NB4 (cell line): ENCODE results near the gene D2HGDH.
"Not testable (repeated sequence)": the region's sequence is repeated elsewhere in the genome, so short reads cannot be mapped to it uniquely, and the experiment has no call there.

Experiments
- DNase-seq: peaks from one replicate; pipeline ENCODE4 v3.0.0; 2010; ENCODE audit warnings: low read depth
- H3K4me3 ChIP-seq: one replicate; pipeline ENCODE4 v1.5.1; 2011; ENCODE audit warnings: mild to moderate bottlenecking, low read depth, low read length, moderate library complexity
- CTCF ChIP-seq: IDR thresholded peaks from one replicate; pipeline ENCODE4 v1.5.1; 2012; ENCODE audit warnings: low read depth, low read length
- MYC ChIP-seq: IDR thresholded peaks from 2 replicates; pipeline ENCODE4 v1.6.1; 2011; ENCODE audit warnings: low read depth, low read length
- POLR2A ChIP-seq: IDR thresholded peaks from 2 replicates; pipeline ENCODE4 v1.6.1; 2011; ENCODE audit warnings: mild to moderate bottlenecking; ENCODE audit not compliant: insufficient read length; ENCODE audit errors: extremely low read depth
- TF ChIP-seq, protein P1 (sequence below): IDR thresholded peaks from 2 replicates; pipeline ENCODE4 v1.6.1; 2011; ENCODE audit warnings: low read depth, low read length

D2HGDH gene

DNA sequence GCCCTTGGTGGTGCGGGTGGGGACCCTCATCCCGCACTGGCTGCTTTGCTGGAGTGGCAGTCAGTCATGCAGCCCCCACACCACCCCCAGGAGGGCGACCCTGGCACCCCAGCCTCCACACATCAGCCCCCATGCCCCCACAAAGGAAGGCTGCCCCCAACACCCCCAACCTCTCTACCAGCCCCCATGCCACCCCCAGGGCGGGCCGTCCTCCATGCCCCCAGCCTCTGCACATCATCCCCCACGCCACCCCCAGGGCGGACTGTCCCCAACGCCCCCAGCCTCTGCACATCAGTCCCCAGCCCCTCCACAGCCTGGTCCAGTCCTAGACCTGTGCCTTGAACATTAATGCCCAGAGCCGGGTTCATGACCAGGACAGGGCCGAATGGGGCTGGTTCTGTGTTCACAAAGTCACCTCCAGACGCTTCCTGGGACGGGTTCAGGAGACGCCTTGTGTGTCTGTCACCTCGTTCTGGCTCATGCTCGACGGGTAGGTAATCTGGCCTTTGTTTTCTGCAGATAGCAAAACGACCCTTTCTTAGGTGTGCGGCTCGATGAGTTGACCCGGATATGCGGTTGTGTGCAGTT lies 18.4 kb downstream of the D2HGDH start:
- no peak for DNase-seq
- H3K4me3 ChIP-seq: no peak overlapping the region
- TF ChIP-seq POLR2A (no peak), CTCF (no peak), MYC (no peak)
- TF ChIP-seq, protein P1, sequence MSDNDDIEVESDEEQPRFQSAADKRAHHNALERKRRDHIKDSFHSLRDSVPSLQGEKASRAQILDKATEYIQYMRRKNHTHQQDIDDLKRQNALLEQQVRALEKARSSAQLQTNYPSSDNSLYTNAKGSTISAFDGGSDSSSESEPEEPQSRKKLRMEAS: no peak

GRCh38 chr2:241753493-241753892 lies 19.1 kb downstream of the D2HGDH start:
- TF ChIP-seq, protein P1: no peak
- TF ChIP-seq MYC: no peak
- no peak for DNase-seq
- H3K4me3 ChIP-seq: no peak overlapping the region

- DNase-seq: no peak
- no peak overlapping the region for H3K4me3 ChIP-seq
- TF ChIP-seq CTCF (no peak), MYC (no peak), POLR2A (no peak)
- TF ChIP-seq, protein P1: no peak
These were observed 19.6 kb downstream of the D2HGDH start for GRCh38 chr2:241754042-241754441.

GRCh38 chr2:241755166-241755565 lies 20.7 kb downstream of the D2HGDH start:
- H3K4me3 ChIP-seq: no peak overlapping the region
- no peak for TF ChIP-seq CTCF
- TF ChIP-seq MYC: no peak
- TF ChIP-seq, protein P1: no peak
- no peak for TF ChIP-seq POLR2A
- no peak for DNase-seq

- DNase-seq: no peak
- TF ChIP-seq CTCF (no peak), POLR2A (no peak), MYC (no peak)
- TF ChIP-seq, protein P1: no peak
- no peak overlapping the region for H3K4me3 ChIP-seq
These were observed 21.3 kb downstream of the D2HGDH start for GRCh38 chr2:241755777-241756176.

DNA sequence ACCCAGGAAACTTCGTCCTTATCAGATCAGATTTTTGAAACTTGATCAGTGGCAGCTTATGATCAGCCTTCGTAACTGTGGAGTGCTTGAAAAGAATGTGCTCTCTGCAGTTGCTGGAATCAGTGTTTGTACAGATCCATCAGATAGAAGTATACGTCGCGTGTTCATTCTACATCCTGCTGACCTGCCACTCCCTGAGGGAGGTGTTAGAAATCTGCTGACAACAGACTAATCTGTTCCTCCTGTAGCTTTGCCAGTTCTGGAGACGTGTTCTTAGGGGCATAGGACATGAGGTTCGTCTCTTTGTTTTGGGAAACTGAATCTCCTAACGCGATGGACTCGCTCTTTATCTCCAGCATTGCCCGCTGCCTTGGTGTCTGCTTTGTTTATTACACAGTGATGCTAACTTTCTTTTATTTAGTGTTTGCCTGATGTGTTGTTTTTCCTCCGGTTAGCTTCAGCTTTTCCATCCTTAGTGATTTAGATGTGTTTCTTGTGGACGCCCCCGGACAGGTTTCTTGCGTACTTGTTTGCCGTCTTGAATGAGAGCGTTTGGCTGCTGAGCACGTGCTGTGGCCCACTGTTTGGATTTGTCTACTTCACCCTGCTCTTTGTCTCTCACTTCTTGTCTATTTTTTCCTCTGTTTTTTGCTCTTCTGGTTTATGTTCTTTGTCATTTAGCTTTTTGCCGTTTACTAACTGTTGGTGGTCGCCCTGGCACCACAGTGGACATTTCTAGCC lies 24.8 kb downstream of the D2HGDH start:
- TF ChIP-seq, protein P1: no peak
- TF ChIP-seq CTCF (no peak), POLR2A (no peak), MYC (no peak)
- DNase-seq: no peak
- H3K4me3 ChIP-seq: no peak overlapping the region

- DNase-seq, H3K4me3 ChIP-seq: not testable (repeated sequence)
These were observed 25.5 kb downstream of the D2HGDH start for GRCh38 chr2:241759893-241760292.
